ENCODE data around the gene SLIT3. TPM values are rescaled to one million over a fixed set of nuclear protein-coding genes. Genes with fewer than 3 reads are reported as not detected.

SLIT3 gene
- total and polyA plus RNA-seq, 2 donors (not counting 3 experiments of a cell fraction or from before 2014, with no cell fraction given) = 0.90 to 1.0 TPM

DNA sequence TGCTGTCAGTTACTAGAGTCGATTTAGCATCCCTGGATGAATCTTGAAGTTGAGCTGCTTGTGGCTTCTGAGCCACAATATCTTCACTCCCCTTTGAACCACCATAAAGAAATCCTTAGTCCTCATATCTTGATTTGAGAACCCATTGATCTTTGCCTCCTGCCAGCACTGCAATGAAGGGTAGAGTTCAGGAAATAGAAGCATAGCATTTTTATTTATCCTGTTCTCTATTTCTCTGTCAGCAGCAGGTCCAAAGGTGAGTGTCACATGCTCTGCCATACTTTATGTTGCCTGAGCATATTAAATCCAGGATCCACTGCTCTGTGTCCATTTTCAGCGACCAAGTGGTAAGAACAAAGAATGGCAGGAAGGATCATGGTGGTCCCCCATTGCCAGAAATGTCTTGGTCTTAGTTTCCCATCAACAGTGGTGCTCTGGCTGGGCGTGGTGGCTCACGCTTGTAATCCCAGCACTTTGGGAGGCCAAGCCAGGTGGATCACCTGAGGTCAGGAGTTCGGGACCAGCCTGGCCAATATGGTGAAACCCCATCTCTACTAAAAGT lies 641.6 kb downstream of the SLIT3 start:
- FAIRE-seq (no peak), DNase-seq (ENCODE audit: low read depth, low spot score) (no peak)
- H3K79me2 ChIP-seq (ENCODE audit: control insufficient read depth, insufficient read depth, low read length) = no peaks in the 10 kb centered on the region
- ChIA-PET POLR2A (no interaction called here), CTCF (no interaction called here)
- no peak for TF ChIP-seq JUN (IDR thresholded peaks at IDR 0.05; ENCODE audit: borderline replicate concordance, insufficient read depth, insufficient read length, low read depth)
- TF ChIP-seq GATA2 (IDR thresholded peaks at IDR 0.05; ENCODE audit: insufficient read depth, insufficient read length, low read depth, low read length) = no peak
- no peak for TF ChIP-seq MAX (IDR thresholded peaks at IDR 0.05; ENCODE audit: insufficient read depth, insufficient read length)
- no peak for TF ChIP-seq POLR2AphosphoS5 (IDR thresholded peaks at IDR 0.05; ENCODE audit: insufficient read depth, low read depth, low read length)
- no peak for TF ChIP-seq CTCF (IDR thresholded peaks at IDR 0.05; ENCODE audit: extremely low read depth in 1 of 2, insufficient read depth in 1 of 2, low read depth in 1 of 2, low read length in 2 of 2)
- TF ChIP-seq MYC (IDR thresholded peaks at IDR 0.05; ENCODE audit: low read depth, low read length) = no peak
- TF ChIP-seq EZH2 (IDR thresholded peaks at IDR 0.05; ENCODE audit: borderline replicate concordance, low read depth, low read length, severe bottlenecking) = no peak
- no peaks in the 10 kb centered on the region for H3K36me3 ChIP-seq (ENCODE audit: control insufficient read depth in 2 of 2, extremely low read depth in 1 of 2, insufficient read depth in 2 of 2, low read length in 2 of 2)
- no peak overlapping the region for H3K9ac ChIP-seq (replicated peaks; ENCODE audit: extremely low read depth, insufficient read depth, low read length)
- H3K4me1 ChIP-seq (ENCODE audit: control insufficient read depth, extremely low read depth, insufficient read depth, low read length) = no peaks in the 10 kb centered on the region
- H4K20me1 ChIP-seq (replicated peaks; ENCODE audit: control insufficient read depth, extremely low read depth, insufficient read depth, low read length) = no peaks in the 10 kb centered on the region
- dilution Hi-C loops (cut with MboI; ENCODE audit: extremely low pct_ligation_motif_present, low sequenced_read_pairs) (no loop called here), intact Hi-C loops (cut with micrococcal nuclease) (no loop called here)
- H3K27ac ChIP-seq (ENCODE audit: insufficient read depth, low read depth, low read length) = no peak overlapping the region
- H3K27me3 ChIP-seq (ENCODE audit: control insufficient read depth in 2 of 2, insufficient read depth in 2 of 2, low read length in 2 of 2) = no peaks in the 10 kb centered on the region
- H3K9me3 ChIP-seq (replicated peaks; ENCODE audit: control insufficient read depth, insufficient read depth, low read length) = no peaks in the 10 kb centered on the region
- no TSS peak for BruUV-seq (replicated peaks)
- no peak overlapping the region for H3K4me2 ChIP-seq (ENCODE audit: insufficient read depth, low read length)
- no peak overlapping the region for H2AFZ ChIP-seq (ENCODE audit: low read depth, low read length)
- H3K4me3 ChIP-seq (replicated peaks in 1 of 3; ENCODE audit: insufficient read depth in 1 of 3, low read depth in 1 of 3, low read length in 3 of 3) = no peak overlapping the region
- no peaks in the 10 kb centered on the region for H3K9me1 ChIP-seq (replicated peaks; ENCODE audit: control insufficient read depth, extremely low read depth, insufficient read depth, low read length)
